Stimulated activated CD8-positive, alpha-beta memory T cell treated with anti-CD3 and anti-CD28 coated beads, Interleukin-7, amount 100 ng/mL, for 24 hours (primary cell): ENCODE measurements around the gene TBC1D22A.

Source experiments
- DNase-seq: peaks from one replicate; pipeline ENCODE4 v3.0.0-alpha.2; 2020; ENCODE audit warnings: low read depth

TBC1D22A gene

DNA sequence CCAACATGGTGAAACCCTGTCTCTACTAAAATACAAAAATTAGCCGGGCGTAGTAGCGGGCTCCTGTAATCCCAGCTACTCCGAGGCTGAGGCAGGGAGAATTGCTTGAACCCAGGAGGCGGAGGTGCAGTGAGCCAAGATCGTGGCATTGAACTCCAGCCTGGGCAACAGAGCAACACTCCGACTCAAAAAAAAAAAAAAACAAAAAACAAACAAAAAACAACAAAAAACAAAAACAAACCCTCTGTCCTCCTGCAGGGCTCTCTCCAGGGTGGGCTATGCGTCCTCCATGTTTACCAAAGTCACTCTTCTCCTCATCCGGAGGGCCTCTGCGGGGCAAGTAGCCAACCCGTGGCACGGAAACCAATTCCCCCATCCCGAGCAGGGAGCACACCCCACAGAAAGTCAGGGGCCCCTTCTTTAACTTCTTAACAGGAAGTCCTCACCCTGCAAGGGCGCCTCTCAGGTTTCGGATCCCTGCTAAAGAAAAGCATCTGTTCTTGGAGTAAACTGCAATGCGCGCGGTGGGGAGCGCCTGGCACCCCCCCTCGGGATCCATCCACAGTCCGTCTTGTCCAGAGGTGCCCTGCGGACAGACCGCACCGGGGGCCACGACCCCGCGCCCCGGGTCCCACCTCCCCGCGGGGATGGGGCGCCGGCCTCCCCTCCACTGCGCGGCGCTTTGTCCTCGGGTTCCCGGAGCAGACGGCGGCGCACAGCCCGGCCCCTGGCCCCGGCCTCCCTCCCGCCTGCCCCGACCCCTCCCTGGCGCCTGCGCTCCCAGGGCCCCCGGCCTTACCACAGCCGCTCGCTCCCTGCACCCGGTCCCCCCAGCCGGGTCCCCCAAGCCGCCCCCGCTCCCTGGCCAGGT lies 25.1 kb upstream of the TBC1D22A start:
- DNase-seq, result no peak

DNA sequence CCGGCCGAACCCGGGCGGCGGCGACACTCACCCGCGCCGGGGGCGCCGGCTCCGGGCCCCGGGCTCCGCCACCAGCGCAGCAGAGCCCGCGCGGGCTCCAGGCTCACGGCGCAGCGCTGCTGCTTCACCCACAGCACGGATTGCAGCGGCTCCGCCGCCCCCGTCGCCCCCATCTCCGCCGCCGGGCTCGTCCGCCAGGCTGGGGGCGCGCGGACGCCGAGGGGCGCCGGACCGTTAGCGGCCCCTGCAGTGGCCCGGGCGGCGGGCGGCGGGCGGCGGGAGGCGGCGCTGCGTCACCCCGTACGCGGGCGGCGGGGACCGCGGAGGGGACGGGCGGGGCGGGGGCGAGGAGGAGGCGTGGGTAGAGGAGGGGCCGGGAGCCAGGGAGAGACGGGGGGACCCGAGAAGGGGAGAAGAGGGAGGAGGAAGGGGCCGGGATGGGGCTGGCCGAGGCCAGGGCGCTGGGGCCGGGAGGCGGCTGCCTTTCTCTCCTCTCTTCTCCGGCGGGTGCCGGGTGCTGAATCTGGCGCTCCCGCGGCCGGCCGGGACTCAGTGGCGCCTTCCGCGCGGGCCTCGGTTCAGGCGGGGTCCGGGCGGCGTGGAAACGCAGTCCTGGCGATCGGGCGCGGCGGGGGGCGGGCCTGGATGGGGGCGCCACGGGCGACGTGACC lies 24.3 kb upstream of the TBC1D22A start, which contains the start of gene CERK:
Gene CERK (minus strand): TSS at position 277 of the 671 bp plus-strand sequence. CDS start 104 bp downstream, at position 173.
- DNase-seq, result no peak

DNA sequence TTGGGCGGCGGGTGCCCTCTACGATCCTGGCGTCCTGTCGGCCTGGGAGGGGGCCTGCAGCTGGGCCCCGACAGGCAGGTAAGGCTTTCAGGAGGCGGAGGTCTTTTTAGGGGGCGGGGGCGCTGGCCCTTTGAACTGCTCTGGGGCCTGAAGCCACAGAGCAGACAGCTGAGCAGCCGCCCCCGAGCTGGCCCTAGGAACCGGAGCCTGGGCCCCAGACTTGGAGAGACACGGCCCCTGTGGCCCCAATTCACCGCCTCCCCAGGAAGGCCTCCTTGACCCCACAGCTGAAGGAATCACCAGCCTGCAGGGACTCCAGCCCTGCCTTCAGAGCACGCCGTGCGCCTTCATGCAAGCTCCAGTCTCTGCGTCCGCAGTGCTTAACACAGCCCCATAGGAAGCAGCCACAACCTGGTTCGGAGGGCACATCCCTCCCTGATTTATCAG lies 23.8 kb upstream of the TBC1D22A start:
- DNase-seq, result no peak

DNA sequence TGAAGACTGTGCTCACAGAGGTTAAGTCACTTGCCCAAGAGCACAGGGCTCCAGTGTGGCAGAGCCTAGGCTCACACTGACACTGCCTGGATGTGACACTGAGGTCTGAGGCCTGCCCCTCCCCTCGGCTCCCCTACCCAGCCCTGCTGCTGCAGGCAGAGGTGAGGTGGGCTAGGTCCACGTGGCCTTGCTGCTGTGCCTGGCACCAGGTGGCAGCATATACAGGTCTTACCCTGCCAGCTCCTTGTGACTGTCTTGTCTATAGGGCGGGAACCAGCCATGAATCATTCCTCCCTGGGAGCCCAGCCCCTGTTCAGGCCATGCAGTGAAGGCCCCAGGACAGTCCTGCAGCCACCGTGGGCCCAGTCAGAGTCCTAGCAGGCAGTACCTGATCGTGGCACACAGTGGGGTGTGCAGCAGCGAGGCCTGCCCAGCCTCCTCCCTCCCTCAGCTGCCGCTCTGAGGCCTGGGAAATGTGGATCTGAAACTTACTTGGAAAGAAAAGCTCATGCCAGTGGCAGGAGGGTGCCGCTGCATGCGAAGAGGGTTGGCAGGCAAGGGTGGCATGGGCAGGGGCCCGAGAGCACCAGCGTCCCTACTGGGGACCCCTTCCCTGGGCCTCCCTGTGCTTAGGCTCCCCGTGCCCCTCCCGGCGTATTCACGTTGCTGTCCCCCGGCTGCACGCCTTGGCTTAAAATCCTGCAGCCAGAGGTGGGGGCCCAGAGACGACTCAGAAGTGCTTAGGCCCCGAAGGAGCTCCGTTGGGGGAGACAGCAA lies 23.2 kb upstream of the TBC1D22A start:
- DNase-seq, result no peak

DNA sequence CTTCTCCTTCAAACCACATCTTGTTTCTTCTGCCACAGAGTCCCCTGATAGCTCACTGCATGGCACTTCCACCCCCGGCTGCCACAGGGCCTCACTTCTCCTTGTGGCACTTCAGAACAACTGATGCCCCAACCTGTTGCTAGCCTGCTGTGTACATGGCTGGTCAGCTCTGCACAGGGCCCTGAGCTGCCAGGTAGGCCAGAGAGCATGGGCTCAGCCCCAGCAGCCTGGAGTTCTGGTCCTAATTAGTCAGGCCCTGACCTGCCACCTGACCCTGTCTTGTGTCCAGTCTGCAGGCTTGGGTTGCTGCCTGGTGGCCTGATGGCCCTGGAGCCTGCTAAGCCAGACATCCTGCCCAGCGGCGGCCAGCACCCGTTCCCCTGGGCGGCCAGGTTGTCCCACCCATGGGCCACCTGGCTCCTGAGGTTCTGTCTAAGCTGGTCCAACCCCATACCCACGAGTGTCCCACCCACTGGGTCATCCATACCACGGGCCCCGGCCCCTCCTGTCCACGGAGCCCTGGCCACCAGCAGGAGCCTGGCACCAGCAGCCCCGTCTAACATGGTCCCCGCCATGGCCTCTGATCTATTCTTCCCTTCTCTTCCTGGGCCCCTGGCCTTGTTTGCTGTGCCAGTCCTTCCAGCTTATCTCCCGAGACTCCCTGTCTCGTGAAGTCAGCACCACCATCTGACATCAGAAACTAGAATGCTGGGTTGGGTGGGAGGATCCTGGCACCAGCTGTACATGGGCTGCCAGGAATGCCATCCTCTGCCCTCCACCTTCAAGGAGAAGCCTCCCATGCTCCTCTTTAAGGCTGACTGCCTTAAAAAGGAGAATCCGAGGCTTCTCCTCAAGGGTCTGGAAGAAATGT lies 21.3 kb upstream of the TBC1D22A start:
- no peak for DNase-seq

DNA sequence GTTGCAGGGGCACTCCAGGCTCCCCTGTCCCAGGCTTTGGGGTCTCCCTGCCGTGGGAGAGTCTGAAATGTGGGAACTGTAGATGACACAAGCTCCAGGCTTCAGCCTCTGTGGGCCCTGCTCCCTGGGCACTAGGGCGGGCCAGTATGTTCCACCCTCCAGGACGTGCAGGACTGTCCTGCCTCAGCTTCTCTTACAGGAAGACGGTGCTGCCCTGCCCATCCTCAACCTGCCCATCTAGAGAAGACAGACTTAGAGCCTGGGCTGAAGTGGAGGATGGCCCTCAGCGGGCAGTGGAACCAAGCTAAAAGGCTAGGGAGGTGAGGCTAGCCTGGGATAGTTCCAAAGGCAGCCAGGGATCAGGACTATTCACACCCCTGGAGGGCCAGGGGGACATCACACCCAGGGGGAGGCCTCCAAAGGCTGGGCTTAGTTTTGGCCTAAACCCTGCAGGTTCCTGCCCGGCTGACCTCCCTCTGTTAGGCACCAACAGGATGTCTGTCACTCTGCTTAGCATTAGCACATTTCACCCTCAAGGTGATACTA lies 20.4 kb upstream of the TBC1D22A start:
- no peak for DNase-seq

DNA sequence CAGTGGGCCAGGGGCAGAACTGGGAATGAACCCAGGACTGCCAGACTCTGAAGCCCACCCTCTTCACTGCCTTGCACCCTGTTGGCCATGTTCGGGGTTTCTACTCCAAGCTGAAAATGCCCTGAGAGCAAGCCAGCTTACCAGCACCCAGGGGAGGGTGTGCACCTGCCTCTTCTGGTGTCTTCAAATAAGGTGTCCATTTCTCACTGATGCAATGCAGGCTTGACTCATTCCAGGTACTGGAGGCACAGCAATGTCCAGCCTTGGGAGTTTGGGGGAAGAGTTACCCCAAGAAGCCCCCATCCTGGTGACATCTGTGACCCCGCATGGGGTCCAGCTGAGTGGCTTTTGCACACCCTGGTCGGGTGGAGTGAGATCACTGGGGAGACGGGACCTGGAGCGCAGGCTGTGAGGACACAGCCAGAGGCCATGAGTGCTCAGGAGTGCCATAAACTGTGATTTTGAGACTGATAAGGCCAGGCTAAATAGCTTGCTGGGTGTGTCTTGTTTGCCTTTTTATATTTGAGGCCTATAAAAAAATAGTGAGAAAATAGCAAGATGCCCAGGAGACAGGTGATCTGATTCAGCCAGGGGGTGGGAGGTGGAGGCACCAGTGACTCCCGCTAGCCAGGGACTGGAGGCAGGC lies 19.8 kb upstream of the TBC1D22A start:
- DNase-seq, result no peak

DNA sequence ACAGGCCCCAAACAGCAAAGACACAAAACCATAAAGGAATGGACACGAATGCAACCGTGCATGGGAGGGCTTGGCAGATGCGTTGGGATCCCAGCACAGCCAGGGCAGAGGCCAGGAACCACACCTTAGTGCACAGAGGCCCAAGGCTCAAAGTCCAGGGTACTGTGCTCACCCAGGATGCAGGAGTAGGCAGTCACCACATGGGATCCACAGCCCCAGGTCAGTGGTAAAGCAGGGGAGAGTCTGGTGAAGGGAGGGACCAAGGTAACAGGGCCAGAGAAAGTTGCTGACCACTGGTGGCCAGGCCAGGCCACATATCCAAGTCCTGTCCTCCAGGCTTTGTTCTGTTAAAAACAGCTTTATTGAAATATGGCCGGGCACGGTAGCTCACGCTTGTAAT lies 17.9 kb upstream of the TBC1D22A start:
- no peak for DNase-seq

DNA sequence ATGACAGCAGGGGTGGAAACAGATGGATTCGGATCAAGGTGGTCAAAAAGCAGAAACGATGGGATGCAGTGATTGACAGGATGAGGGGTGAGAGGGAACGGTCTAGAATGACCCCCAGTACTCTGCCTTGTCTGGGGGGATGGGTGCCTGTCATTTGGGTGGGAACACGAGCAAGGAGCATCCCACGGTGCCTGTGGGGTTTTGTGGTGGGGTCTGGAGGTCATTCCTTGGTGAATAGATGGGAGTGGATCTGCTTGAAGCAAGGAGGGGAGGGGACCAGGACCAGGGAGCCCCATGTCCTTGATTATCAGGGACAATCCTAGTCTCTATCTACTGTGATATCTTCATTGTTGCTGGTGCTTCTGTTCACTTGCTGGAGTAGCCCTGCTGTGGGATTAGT lies 16.3 kb upstream of the TBC1D22A start:
- no peak for DNase-seq

DNA sequence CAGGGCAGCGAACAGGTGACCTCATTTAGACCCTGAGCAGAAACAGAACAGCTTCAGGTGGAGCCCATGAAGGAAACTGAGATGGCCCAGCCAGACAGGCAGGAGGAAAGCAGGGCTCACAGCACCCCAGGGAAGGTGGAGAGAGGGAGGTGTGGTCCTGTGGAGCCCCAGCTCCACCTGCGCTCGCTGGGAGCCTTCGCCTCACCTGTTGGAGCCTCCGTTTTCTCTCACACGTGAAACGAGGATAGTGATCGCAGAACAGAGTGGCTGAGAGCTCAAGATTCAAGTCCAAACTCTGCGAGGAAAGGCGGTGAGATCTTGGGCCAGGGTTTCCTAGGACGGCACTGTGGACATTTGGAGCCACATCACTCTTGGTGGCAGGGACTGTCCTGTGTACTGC lies 15.8 kb upstream of the TBC1D22A start:
- no peak for DNase-seq

DNA sequence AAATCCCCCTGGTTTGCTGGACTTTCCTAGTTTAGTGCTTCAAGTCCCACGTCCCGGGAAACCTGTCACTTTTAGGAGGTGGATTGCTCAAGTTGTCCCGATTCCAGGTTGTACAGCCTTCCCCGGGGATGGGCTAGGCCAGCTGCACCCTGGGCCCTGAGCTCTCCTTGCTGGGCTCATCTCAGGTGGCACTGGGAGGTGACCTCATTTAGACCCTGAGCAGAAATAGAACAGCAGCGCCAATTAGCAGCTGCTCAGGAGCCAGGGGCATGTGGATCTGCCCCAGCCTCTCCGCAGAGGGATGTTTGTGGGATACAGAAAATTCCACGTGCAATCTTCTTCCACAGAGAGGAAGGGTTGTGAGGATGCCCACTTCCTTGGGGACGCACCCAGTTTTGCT lies 14.8 kb upstream of the TBC1D22A start:
- DNase-seq, result no peak

DNA sequence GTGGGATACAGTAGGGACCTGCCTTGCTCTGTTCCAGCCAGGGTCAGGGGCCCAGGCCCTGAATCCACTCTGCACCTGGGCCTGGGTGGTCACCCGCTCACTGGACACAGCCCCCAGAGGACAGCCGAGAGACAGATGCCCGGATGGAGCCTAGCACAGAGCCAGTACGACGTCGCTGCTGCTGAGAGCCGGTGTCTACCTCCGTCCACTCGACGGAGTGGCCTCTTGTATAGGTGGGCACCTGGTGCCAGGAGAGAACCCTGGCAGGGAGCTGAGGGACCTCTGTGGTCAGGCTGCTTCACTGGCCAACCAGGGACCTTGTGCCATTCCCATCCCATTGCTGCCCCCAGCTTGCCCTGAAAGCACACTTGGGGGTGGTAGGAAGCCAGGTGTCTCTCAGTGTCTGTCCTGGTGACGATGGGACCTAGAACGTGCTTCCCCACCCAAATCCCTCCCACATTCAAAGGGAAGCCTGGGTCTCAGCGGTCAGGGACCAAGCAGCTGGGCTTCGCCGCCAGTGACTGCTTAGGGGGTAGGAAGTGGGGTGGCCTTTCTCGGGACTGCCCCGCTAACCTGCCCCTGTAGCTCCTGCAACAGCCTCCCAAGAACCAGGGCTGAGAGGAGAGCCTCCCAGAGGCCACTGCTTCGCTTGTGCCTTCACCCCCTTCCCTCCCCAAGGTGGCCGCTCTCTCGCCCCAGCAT lies 14.1 kb upstream of the TBC1D22A start:
- no peak for DNase-seq

DNA sequence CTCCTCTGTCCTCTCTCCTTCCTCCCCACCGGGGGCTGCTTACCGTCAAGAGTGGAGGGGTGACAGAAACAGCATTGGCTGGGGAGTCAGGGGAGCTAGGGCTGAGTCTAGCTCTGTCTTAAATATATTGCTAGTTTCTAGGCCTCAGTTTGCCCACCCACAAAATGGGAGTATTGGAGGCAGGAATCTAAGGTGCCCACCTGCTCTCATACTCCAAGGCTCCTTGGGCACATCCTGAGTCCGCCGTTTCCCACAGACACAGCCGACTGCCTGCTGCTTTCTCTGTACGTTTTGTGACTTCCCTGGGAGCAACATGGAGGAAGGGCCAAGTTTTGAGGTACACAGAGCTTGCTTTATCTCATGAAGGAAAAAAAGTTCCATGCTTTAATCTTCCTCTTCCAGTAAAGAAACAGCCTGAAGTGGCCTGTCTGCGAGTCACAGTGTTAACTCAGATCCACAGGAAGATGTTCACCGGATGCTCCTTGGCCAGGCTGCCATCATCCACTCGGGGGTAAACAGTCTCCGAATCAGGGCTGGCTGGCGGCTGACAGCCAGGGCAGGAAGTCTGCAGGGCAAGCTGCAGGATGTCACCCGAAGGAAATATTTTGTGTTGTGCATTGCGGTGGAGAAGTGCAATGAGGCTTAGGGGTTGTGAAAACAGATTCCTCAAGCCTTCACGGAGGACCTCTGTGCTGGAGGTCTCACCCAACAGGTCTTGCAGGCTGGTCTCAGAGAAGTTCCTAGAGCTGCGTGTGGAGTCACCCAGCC lies 13.4 kb upstream of the TBC1D22A start:
- no peak for DNase-seq

DNA sequence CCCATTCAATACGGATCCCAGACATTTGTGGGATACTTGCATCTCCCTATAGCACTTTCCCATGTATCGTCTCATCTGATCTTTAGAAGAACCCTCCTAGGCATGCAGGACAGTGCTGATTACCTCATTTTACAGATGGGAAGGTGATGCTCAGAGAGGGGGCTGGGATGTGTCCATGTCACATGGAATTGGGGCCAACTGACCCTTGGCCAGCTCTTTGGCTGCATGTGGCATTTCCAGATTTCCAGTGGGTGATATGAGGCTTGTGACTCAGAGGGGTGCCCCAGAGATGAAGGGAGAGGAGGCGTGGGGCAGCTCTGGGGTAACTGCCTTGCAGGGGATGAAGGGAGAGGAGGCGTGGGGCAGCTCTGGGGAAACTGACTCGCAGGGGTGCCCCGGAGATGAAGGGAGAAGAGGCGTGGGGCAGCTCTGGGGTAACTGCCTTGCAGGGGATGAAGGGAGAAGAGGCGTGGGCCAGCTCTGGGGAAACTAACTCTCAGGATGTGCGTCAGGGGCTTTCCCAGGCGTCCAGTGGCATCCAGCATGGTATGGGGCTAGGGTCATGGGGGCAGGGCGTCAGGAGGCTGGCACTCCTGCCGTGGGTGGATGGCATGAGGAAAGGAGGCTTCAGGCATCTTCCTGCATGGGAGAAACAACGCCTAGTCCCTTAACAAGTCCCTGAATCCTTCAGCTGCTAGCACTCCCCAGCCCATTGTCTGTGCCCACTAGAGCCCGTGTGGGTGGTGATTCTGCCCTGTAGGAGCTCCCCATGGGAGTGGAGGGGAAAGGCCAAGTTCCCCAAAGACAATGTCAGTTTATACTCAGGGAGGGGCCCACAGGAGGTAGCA lies 12.5 kb upstream of the TBC1D22A start:
- no peak for DNase-seq

DNA sequence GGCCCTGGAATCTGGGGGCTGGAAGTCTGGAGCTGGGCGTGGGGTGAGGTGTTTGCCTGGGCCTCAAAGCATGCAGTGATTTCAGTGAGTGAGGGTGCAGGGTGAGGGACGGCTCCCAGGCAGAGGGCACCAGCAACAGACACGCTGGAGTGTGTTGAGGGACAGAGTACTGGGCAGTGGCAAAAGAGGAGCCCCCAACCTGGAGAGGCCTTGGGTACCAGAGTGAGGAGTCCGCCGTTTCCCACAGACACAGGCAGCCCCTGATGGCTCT lies 12.0 kb upstream of the TBC1D22A start:
- no peak for DNase-seq

DNA sequence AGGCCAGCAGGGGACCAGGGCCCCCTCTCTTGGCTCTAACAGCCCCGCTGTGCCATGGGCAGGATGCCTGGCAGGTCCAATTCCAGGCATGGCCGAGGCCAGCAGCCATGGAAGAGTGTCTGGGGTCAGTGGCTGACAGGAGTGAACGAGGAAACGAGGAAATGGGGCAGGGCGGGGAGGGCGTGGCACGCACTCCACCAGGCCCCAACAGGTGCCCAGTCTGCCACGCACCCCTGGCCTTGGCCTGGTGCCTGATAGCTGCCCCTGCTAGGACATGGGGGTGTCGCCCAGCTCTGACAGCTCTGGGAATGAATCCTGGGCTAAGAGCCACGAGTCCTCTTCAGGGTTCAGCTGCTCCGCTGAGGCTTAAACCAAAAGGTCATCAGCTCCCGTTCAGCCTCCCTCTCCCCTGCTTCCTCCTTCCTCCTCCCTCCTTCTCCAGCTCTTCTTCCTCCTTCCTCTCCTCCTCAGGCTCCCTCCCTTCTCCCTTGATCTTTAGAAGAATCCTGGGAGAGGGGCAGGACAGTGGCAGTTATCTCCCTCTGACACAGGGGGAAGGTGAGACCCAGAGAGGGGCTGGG lies 11.5 kb upstream of the TBC1D22A start:
- no peak for DNase-seq

DNA sequence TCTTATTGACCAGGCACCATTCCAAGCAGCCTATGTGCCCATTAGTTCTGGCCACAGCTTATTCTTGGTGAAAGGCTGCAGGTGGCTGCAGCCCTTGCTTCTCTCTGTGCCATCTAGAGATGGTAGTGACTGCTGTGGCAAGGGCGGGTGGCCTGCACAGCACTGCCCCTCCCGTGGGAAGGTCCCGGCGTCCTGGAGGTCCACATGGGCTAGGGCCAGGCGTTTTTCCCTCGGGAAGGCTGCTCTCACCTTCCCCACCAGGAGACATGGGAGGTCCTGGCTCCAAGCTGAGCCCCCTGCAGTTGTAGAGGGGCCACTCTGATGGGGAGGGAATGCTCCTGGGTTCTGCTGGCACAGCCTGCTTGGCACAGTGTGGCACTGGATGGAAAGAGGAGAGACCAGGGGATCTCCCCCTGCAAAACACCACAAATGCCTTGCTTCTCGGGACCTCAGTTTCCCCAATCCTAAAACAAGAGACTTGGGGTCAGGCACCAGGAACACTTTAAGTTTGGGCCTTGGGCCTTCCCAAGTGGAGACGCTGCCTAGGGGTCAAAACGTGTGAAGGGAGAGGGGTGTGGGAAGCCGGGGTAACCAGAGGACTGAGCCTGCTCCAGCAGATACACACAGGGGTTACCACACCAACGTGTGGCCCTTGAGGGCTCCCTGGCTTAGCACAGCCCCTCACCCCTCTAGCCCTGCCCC lies 10.0 kb upstream of the TBC1D22A start:
- DNase-seq, result no peak

DNA sequence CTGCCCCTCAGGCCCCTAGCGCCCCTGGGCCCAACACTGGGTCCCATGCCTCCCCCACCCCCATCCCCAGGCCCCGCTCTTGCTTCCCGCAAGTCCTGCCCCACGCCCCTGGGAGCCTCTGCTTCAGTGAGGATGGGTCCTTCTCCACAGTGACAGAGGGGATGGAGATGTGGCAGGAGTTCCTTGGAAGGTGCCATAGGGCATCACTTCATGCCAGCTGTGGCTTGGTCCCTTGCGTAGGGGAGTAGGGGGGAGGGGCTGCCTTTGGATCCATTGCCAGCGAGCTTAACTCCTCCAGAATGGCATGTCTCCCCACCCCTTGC lies 9.5 kb upstream of the TBC1D22A start:
- no peak for DNase-seq
